IPS-NIHi7 (cell line): Measurements from ENCODE around the gene DUOXA2.
"Not testable (repeated sequence)": the region's sequence is repeated elsewhere in the genome, so short reads cannot be mapped to it uniquely, and the experiment has no call there.

Source experiments
- DNase-seq: peaks from one replicate; pipeline ENCODE4 v3.0.0; 2012; ENCODE audit warnings: mixed read lengths; ENCODE audit errors: extremely low spot score

DUOXA2 gene

GRCh38 chr15:45117308-45118130 lies 3.4 kb downstream of the DUOXA2 start:
- no peak for DNase-seq

- peak; percentile 97 for DNase-seq
Observed at GRCh38 chr15:45118131-45118588, 4.0 kb downstream of the DUOXA2 start.

GRCh38 chr15:45118996-45119395 lies 4.9 kb downstream of the DUOXA2 start:
- DNase-seq, result no peak

GRCh38 chr15:45120081-45120972 lies 6.2 kb downstream of the DUOXA2 start:
- no peak for DNase-seq

GRCh38 chr15:45121020-45121419 lies 6.9 kb downstream of the DUOXA2 start:
- no peak for DNase-seq

GRCh38 chr15:45121706-45122417 lies 7.7 kb downstream of the DUOXA2 start:
- no peak for DNase-seq

- DNase-seq, result no peak
Observed at GRCh38 chr15:45122719-45123118, 8.6 kb downstream of the DUOXA2 start.

- DNase-seq, result no peak
Observed at GRCh38 chr15:45123397-45123796, 9.3 kb downstream of the DUOXA2 start.

GRCh38 chr15:45126535-45127158 lies 12.5 kb downstream of the DUOXA2 start:
- DNase-seq, result no peak

GRCh38 chr15:45128971-45129639 lies 15.0 kb downstream of the DUOXA2 start:
- DNase-seq, result no peak

GRCh38 chr15:45129651-45130129 lies 15.6 kb downstream of the DUOXA2 start, which contains the start of the genes DUOX1 and DUOXA1:
Gene DUOX1 (plus strand): TSS chr15:45129994. CDS start chr15:45131967, 1,973 bp downstream.
Gene DUOXA1 (minus strand): TSS chr15:45129879. CDS start chr15:45123014, 6,865 bp downstream.
- peak; percentile 73 for DNase-seq

- no peak for DNase-seq
Observed at GRCh38 chr15:45130291-45131000, 16.3 kb downstream of the DUOXA2 start.

GRCh38 chr15:45131510-45131909 lies 17.4 kb downstream of the DUOXA2 start:
- no peak for DNase-seq

- DNase-seq, result no peak
Observed at GRCh38 chr15:45132844-45133560, 18.9 kb downstream of the DUOXA2 start.

- DNase-seq, result no peak
Observed at GRCh38 chr15:45133561-45133920, 19.4 kb downstream of the DUOXA2 start.

GRCh38 chr15:45134046-45134445 lies 19.9 kb downstream of the DUOXA2 start:
- DNase-seq, result no peak

- DNase-seq, result peak; percentile 43
Observed at GRCh38 chr15:45134682-45135604, 20.8 kb downstream of the DUOXA2 start.

GRCh38 chr15:45135705-45136377 lies 21.7 kb downstream of the DUOXA2 start:
- DNase-seq, result not testable (repeated sequence)
